NCI-H187 (cell line): ENCODE data around the gene FAM193A.
"Not testable (repeated sequence)": the region's sequence is repeated elsewhere in the genome, so short reads cannot be mapped to it uniquely, and the experiment has no call there.

Source experiments
- DNase-seq, 2 experiments: peaks; one replicate each; lab custom pipeline; 2025; lab: John Stamatoyannopoulos, UW

Gene FAM193A

DNA sequence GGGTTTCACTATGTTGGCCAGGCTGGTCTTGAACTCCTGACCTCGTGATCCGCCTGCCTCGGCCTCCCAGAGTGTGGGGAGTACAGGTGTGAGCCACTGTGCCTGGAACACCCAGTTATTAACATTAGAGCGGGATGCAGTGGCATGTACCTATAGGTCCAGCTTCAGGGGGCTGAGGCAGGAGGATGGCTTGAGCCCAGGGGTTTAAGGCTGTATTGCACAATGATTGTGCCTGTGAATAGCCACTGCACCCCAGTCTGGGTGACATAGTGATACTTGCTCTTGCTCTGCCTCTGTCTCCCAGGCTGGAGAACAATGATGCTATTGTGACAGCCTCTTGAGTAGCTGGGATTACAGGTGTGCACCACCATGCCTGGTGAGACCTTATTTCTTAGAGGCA lies 39.8 kb downstream of the FAM193A start:
- DNase-seq, result no peak

DNA sequence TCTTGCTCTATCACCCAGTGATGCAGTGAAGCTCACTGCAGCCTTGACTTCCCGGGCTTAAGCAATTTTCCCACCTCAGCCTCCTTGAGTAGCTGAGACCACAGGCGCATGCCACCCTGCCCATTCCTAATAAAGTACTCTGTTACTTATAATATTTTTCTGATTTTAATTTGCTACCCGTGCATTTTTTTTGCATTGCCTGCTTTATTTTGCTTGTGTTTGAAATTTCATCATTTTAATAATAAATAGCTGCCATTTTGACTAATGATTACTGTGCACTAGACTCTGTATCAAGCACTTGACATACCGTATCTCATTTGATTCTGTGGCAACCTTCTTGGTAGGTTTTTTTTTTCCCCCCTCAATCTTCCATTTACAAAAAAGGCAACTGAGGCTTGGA lies 41.7 kb downstream of the FAM193A start:
- no peak for DNase-seq

DNA sequence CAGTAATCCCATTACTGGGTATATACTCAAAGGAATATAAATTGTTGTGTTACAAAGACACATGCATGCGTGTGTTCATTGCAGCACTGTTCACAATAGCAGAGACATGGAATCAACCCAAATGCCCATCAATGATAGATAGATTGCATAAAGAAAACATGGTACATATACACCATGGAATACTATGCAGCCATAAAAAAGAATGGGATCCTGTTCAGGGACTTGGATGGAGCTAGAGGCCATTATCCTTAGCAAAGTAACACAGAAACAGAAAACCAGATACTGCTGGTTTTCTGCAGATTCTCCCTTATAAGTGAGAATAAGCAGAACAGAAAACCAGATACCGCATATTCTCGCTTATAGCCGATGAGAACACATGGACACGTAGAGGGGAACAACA lies 43.5 kb downstream of the FAM193A start:
- no peak for DNase-seq

DNA sequence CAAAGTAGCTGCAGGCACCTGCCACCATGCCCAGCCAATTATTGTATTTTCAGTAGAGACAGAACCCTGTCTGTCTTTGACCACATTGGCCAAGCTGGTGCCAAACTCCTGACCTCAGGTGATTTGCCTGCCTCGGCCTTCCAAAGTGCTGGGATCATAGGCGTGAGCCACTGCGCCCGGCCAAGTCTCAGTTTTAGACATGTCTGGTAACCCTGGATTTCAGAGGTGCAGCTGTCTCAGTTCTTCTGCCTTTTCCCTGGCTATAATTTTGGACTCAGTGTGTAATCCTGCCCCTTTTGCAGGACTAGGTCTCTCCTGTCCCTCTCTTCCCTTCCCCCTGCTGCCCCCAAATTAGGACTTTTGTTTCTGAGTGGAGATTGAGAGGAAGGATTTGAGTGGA lies 46.6 kb downstream of the FAM193A start:
- no peak for DNase-seq

DNA sequence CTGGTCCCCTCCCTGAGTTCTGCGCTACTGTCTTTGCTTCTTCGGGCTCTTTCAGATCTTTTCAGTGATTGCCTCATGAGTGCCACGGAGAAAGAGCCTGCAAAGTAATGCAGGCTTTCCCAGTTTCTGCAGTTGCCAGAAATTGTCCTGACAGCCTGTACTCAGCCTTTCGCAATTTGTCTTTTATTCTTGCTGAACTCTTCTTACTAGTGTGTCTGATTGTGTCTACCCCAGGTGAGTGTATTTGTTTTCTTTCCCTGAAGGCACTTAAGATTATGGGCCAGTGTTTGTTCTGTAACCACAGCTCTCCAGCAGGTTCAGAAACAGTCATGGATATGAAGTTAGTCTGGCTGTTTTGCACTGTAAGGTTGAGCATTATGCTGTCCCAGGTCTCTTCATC lies 47.1 kb downstream of the FAM193A start:
- peak; percentile 14 to 32 for DNase-seq

DNA sequence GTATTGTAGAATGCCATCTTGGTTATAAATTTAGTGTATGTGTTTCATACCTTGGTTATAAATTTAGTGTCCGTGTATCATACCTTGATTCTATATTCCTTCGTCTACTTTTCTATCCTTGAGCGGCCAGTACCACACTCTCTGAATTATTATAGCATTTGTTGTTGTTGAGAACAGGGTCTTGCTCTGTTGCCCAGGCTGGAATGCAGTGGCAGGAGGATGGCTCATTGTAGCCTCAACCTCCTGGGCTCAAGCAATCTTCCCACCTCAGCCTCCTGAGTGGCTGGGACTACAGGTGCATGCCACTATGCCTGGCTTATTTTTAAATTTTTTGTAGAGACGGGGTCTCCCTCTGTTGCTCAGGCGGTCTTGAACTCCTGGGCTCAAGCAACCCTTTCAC lies 50.1 kb downstream of the FAM193A start:
- no peak for DNase-seq

DNA sequence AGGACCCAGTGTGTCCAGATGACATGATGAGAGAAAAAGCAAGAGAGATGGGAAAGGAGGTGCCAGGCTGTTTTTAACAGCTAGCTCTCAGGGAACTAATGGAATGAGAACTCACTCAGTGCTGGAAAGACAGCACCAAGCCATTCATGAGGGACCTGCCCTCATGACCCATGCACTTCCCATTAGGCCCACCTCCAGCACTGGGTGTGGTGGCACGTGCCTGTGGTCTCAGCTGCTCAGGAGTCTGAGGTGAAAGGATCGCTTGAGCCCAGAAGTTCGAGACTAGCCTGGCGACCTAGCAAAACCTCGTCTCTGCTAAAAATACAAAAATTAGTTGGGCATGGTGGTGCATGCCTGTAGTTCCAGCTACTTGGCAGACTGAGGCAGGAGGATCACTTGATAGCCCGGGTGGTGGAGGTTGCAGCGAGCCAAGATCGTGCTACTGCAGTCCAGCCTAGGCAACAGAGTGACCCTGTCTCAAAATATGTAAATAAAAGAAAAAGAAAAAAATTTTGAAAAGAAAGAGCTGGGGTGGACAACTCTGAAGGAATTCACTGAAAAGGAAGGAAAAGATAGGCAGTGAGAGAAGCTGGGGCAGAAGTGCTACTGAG lies 50.9 kb downstream of the FAM193A start:
- DNase-seq, result no peak

DNA sequence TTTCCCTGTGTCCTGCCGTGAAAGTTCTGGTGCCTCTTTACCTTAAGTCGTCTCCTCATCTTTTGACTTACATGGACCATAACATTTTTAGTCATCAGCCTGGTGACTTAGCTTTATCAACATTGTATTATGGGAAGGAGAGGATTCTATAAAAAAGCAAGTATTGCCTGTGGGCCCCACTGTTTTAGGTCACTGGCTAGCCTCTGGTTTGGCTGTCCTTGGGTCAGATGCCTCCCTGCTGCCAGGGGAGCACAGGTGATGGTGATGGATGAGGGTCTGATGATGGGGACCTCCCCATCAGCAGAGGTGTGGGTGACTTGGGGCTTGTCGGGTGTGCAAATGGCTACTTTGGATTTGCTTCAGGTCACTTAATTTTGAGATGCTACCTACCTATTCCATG lies 51.8 kb downstream of the FAM193A start:
- DNase-seq, result no peak

DNA sequence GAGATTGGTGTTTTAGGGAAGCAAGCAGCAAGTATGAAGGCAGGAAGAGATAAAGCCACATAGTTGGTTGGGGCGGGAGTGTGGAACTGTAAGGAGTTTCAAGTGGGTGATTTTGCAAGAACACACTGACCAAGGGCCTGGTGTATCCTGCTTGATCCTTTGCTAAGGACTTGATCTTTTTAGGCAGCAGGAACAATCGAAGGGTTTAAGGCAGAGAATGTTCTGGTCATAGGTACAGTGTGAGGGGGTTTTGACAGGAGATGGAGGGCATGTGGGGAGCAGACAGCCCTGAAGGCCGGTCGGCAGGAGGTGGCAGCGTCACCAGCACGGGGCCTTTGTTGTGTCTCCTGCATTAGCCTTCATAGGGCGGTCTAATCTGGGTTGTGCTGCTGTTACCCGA lies 54.7 kb downstream of the FAM193A start:
- no peak for DNase-seq

DNA sequence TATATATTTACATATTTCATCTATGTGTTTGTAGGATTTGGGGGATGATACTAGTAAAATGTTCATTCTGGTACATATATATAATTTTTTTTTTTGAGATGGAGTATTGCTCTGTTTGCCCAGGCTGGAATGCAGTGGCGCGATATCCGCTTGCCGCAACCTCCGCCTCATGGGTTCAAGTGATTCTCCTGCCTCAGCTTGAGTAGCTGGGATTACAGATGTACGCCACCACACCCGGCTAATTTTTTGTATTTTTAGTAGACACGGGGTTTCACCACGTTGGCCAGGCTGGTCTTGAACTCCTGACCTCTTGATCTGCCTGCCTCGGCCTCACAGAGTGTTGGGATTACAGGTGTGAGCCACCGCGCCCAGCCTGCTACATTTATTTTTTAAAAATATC lies 55.6 kb downstream of the FAM193A start:
- not testable (repeated sequence) for DNase-seq

DNA sequence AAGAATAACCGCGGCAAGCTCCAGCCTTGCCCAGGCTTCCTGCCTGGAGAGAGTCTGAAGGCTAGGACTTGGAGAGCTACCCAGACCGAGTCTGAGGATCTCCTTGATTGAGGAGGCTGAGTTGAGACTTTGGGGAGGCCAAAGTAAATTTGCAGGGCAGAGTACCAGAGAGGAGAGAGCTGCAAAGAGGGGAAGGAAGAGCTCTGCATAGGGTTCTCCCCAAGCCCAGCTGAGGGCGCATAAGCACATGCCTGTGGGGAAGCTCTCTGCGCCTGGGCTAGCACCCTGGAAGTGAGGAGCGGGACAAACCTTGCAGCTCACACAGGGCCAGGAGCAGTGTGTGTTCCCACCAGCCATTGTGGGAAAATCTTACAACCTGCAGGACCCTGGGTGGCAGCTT lies 56.1 kb downstream of the FAM193A start:
- DNase-seq, result no peak

DNA sequence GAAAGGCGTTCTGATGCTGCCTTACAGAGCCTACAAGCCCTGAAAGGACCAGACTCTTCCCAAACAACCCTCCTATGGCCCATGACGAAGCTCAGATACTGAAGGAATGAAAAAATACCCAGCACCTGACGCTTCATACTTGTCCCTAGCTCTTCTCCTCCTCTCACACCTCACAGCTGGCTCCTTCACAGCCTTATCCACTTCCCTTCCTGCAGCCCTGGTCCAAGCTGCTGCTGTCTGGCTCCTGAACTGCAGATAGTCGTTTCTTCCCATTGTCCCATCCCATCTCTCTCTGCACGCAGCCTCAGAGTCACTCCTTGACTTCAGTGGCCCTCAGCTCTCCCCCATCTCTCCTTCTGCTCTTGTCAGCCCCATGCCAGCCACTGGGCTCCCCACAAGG lies 56.6 kb downstream of the FAM193A start:
- DNase-seq, result no peak

DNA sequence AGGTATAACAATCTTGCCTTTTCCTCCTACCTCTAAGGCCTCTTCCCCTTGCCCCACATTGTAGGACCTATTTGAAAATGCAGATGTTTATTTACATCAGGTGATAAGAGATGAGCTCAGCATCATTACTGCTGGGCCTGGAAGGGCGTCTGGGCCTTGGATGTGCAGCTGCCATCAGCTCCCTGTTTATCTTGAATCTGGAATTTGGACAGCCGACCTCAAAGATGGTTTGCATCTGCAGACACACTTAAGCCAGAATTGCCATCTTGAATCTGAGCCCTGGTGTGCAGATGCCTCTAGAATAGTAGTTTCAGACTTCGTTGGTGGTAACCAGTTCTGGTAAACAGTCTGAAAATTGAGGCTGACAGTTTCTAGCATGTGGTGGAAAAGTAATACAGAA lies 59.0 kb downstream of the FAM193A start:
- no peak for DNase-seq

DNA sequence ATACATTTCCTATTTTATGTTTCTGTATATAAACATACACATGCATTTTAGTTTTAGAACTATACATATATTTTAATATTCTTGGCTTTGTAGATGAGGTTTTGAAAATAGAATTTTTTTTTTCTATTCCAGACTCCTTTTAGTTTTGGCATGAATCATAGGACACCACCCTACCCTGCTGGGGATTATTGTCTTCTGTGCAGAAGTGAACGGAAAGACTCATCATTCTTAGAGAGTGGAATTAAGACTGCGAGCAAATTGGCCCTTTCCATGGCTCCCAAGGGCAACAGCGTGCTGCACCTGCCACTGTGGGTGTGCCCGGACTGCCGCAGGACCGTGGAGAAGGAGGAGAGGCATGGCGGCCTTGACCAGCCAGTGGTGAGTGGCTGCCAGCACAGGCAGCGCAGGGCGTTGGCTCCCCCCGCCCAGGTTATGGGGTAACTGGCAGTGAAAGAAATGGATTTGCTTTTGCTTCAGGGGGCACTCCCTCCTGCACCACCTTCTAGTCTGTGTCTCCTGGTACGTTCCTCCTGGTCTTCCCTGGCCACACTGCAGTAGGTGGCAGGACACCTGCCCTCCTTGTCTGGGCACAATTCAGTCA lies 59.6 kb downstream of the FAM193A start:
- DNase-seq, result peak in 1 of 2 experiments; percentile 52

DNA sequence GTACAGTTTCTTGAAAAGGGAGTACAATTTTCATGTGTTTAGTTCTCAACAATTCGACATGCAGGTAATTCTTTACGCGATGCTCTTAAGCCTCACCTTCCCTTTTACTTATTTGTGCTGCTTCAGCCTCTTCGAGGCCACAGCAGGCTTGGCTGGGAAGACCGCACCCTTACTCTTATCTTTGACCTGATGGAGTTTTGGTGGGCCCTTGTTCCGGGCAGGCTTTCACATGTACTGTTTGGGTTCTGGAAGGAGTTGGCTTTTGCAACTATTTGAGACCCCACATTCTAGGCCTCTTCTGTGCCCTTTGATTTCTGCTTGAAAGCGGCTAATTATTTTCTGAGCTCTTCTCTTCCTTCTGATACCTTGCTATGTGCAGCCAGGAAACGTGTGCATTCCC lies 60.2 kb downstream of the FAM193A start:
- DNase-seq, result no peak

DNA sequence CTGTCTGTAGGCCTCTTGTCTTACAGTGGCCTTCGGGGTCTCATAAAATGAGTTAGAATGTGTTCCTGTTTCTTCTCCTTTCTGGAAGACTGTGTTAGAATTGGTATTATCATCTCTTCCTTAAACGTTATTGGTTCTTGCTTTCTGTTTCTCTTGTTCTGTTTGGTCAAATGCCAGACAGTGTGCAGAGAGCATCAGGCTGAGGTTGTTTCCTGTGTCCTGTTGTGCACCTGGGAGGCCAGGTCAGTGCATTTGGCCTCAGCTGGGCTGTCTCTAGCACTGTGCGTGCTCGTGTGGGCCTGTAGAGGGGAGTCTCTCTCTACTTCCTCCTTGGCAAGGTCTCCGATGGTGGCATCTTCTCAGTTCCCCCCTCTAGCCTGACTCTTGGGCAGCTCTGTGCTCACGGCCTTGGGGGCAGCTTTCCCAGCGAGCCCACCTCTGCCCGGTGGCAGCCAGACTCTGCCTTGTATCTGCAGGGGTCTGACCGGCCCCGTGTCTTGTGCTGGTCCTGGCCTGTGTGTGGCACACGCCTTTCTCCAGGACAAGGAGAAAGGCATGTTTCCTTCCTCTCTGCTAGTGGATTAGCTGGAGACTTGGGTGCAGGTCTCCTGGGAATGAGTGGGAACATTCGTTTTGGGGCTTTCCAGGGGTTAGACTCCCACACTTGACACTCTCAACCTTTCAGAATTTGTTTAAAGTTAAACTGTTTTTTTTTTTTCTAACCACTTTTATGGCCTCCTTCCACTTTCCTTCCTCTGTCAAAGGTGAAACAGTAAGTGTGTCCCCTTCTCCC lies 62.3 kb downstream of the FAM193A start:
- no peak for DNase-seq

DNA sequence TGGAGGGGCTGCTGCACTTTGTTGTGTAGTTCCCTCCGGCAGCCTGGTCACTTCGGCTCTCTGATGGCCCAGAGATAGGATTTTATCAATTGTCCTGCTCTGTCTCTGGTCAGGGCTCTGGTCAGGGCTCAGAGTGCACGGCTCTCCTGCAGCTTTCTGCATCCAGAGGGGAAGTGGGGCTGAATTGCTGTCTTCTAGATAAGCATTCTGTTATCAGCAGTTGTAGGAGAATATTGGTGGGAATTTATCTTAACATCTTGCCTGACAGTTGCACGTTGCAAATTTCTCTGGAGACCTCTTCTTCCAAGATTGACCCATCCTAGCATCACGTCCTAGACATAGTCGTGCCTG lies 62.8 kb downstream of the FAM193A start:
- DNase-seq, result no peak

DNA sequence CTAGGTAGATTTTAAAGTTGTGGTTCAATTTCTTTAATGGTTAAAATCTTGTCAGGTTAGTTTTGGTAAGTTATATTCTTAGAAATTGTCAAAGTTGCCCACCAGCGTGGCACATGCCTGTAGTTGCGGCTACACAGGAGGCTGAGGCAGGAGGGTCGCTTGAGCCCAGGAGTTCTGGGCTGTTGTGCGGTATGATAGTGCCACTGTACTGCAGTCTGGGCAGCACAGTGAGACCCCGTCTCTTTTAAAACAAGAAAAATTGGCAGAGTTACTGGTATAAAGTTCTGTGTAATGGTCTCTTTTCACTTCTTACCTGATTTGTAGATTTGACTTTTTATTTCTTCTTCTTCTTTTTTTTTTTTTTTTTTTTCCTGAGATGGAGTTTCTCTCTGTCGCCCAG lies 64.4 kb downstream of the FAM193A start:
- DNase-seq, result no peak

DNA sequence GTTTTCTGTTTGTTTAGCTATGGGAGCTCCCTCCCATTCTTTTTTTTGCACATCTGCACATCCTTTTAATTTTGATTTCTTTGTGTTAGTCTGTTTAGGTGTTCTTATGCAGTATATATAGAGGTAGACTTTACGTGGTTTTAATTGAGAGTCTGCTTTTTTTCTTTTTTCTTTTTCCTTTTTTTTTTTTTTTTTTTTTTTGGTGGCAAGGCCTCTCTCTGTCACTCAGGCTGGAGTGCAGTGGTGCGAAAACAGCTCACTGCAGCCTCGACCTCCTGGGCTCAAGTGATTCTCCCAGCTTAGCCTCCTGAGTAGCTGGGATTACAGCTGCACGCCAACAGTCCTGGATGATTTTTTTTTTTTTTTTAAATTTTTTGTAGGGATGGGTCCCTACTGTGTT lies 68.2 kb downstream of the FAM193A start:
- DNase-seq, result no peak

DNA sequence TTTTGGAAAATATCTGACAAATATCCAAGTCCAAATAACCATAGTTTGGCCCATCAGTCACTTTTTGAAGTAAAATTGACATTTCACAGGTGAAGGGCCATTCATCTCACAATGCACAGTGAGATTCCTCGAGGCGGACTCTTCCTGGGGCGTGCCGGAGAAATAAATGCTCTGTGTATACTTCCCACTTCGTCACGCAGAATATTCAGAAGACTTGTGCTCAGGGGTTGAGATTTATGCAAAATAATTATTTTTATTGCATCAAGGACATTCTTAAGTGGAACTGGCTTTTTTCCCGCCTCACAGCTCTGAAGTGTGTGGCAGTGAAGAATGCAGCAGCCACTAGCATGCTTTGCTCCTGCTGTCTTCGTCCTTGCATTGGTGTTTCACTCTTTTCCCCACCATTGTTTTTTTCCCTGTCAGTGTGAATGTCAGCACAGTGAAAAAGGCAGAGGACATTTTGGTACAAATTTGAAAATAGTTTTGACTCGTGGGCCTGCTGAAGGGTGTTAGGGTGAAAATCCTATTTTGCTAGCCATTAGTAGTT lies 70.6 kb downstream of the FAM193A start:
- DNase-seq, result no peak

DNA sequence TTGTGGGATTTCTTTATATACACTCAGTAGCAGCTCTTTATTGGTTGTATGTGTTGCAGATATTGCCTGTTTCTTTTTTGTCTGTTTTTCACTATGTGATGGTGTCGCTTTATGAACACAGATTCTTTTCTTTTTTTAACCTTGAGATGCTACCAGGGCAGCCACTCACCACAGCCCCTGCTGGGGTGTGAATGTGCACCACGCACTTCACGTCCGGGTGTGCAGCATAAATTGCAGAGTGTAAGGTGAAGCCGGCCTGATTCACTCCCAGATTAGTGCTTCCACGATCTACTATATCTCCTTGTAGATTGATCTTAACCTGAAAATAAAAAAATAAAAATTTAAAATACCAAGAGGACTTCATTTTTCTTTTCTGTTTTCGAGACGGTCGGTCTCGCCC lies 71.4 kb downstream of the FAM193A start:
- DNase-seq, result no peak

DNA sequence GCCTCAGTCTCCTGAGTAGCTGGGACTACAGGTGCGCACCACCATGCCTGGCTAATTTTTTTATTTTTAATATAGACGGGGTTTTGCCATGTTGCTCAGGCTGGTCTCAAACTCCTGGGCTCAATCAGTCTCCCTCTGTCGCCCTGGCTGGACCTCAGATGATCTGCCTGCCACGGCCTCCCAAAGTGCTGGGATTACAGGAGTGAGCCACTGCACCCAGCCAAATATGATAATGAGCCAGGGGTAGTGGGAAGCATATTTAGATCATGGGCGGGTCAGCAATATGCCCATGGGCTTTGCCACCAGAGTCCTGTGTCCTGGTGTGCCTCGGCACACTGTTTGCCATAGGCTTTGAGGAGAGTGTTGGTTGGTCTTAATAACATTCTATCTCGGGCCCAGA lies 71.8 kb downstream of the FAM193A start:
- no peak for DNase-seq

DNA sequence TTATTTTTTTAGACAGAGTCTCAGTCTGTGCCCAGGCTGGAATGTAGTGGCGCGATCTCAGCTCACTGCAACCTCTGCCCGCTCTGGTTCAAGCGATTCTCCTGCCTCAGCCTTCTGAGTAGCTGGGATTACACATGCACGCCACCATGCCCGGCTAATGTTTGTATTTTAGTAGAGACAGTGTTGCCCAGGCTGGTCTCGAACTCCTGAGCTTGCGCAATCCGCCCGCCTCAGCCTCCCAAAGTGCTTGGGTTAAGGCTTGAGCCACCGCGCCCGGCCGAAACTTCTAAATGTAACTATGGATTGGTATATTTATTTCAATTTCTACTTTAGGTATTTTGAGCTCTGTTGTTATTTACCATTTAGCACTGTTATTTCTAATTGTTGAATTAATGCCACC lies 79.4 kb downstream of the FAM193A start:
- DNase-seq, result no peak
